Kidney (tissue), 14 donors: ENCODE data around the gene PTPRK. TPM values are rescaled to one million over a fixed set of nuclear protein-coding genes. Genes with fewer than 3 reads are reported as not detected.

ENCODE experiments used
- DNase-seq, 5 donors: peaks; one replicate each; pipeline ENCODE4 v3.0.0-alpha.2; 2013 to 2020
- FAIRE-seq: peaks from 2 replicates; lab custom pipeline; 2012; peaks lifted over from hg19 to GRCh38; lab: Jason Lieb, UNC
- H3K27ac ChIP-seq, 2 donors: one replicate each; pipeline ENCODE4 v1.7.0; 2013; ENCODE audit warnings: low read depth in 2 of 2, low read length in 2 of 2, inconsistent platforms in 1 of 2
- H3K27me3 ChIP-seq: one replicate; pipeline ENCODE4 v1.7.1; 2013; ENCODE audit warnings: low read length, inconsistent platforms; ENCODE audit not compliant: control insufficient read depth, insufficient read depth
- H3K36me3 ChIP-seq, 3 donors: one replicate each; pipeline versions ENCODE4 v1.7.0 to v1.7.1; 2013; ENCODE audit warnings: low read length in 3 of 3, control low read depth in 1 of 3, inconsistent platforms in 1 of 3; ENCODE audit not compliant: insufficient read depth in 3 of 3, control insufficient read depth in 2 of 3
- H3K4me1 ChIP-seq, 3 donors: one replicate each; pipeline versions ENCODE4 v1.7.0 to v1.7.1; 2013; ENCODE audit warnings: low read length in 3 of 3, inconsistent platforms in 1 of 3, low read depth in 1 of 3; ENCODE audit not compliant: control insufficient read depth in 2 of 3, insufficient read depth in 2 of 3
- H3K4me3 ChIP-seq, 3 donors: one replicate each; pipeline versions ENCODE4 v1.7.0 to v1.8.1; 2013; ENCODE audit warnings: low read length in 3 of 3, control low read depth in 1 of 3, inconsistent platforms in 1 of 3
- H3K9ac ChIP-seq, 3 donors: one replicate each; pipeline versions ENCODE4 v1.7.0 to v1.7.1; 2013; ENCODE audit warnings: low read length in 3 of 3, control low read depth in 1 of 3, inconsistent platforms in 1 of 3
- H3K9me3 ChIP-seq, 3 donors: one replicate each; pipeline versions ENCODE4 v1.7.0 to v1.7.1; 2013; ENCODE audit warnings: low read length in 3 of 3, control low read depth in 1 of 3, inconsistent platforms in 1 of 3; ENCODE audit not compliant: control insufficient read depth in 2 of 3, insufficient read depth in 1 of 3
- CTCF ChIP-seq: IDR thresholded peaks from 3 replicates; pipeline ENCODE4 v1.5.1; 2012; ENCODE audit warnings: mild to moderate bottlenecking, moderate library complexity, borderline replicate concordance; ENCODE audit not compliant: insufficient read depth; ENCODE audit errors: extremely low read depth
- intact Hi-C: fragments of 100-400 bp; cut with DNase I; formaldehyde crosslinking; loops from one replicate; pipeline ENCODE4 v1.11.1; 2022
- polyA plus RNA-seq: library from polyadenylated mRNA; stranded (reverse); fragments of 350-450 nt; fragmentation: Illumina TruSeq; extraction: RNeasy Lipid Tissue Mini Kit (QIAGEN cat#74804); gene quantifications from one replicate; pipeline ENCODE4 v1.2.3, GENCODE V29; 2014; ENCODE audit warnings: low read depth, low replicate concordance; ENCODE audit not compliant: insufficient read depth
- total RNA-seq: library from RNA; stranded (reverse); fragmentation: NEBNext Ultra II Directional; extraction: Animal tissue kit (Norgen Biotek cat#: 25700); gene quantifications from one replicate; pipeline ENCODE4 v1.2.1, GENCODE V29; 2021
- donor health status: control.
- donor health status: control.
- donor health status: control.
- donor health status: control.
- donor health status: control.
- donor health status: DM: yes; HTN: yes; CAD: no.
- donor health status: Normal renal cell carcinoma (clear cell type).

Gene PTPRK
- total and polyA plus RNA-seq, 2 donors from 2014 or later: 9.2 to 72.8 TPM

GRCh38 chr6:128069188-128069587 lies 451.2 kb downstream of the PTPRK start:
- no peak overlapping the region for H3K9ac ChIP-seq
- FAIRE-seq (no peak), DNase-seq (no peak)
- no peak overlapping the region for H3K27ac ChIP-seq
- no peaks in the 10 kb centered on the region for H3K36me3 ChIP-seq
- no peaks in the 10 kb centered on the region for H3K27me3 ChIP-seq
- TF ChIP-seq CTCF: no peak
- H3K4me1 ChIP-seq: no peaks in the 10 kb centered on the region
- H3K9me3 ChIP-seq: no peaks in the 10 kb centered on the region
- no peak overlapping the region for H3K4me3 ChIP-seq
- intact Hi-C loops: no loop called here

- no peak for TF ChIP-seq CTCF
Observed at GRCh38 chr6:128068119-128068479, 452.3 kb downstream of the PTPRK start.

GRCh38 chr6:128067446-128068118 lies 452.8 kb downstream of the PTPRK start:
- TF ChIP-seq CTCF: no peak
- intact Hi-C loops: no loop called here

More at GRCh38 chr6:128068119-128068479, 452.3 kb downstream of the PTPRK start:
- Histone ChIP-seq H3K27ac (no peak overlapping the region), H3K27me3 (no peaks in the 10 kb centered on the region), H3K4me3 (no peak overlapping the region), H3K4me1 (no peaks in the 10 kb centered on the region), H3K9me3 (no peaks in the 10 kb centered on the region), H3K36me3 (no peaks in the 10 kb centered on the region), H3K9ac (no peak overlapping the region)
- intact Hi-C loops: no loop called here
- no peak for FAIRE-seq
- DNase-seq: no peak

GRCh38 chr6:128065072-128065471 lies 455.3 kb downstream of the PTPRK start:
- H3K4me1 ChIP-seq: no peaks in the 10 kb centered on the region
- no peak overlapping the region for H3K27ac ChIP-seq
- no peaks in the 10 kb centered on the region for H3K27me3 ChIP-seq
- no peak overlapping the region for H3K9ac ChIP-seq
- H3K36me3 ChIP-seq: no peaks in the 10 kb centered on the region
- intact Hi-C loops: no loop called here
- DNase-seq (no peak), FAIRE-seq (no peak)
- TF ChIP-seq CTCF: no peak
- H3K4me3 ChIP-seq: no peak overlapping the region
- no peaks in the 10 kb centered on the region for H3K9me3 ChIP-seq

More at GRCh38 chr6:128067446-128068118, 452.8 kb downstream of the PTPRK start:
- Histone ChIP-seq H3K4me1 (no peaks in the 10 kb centered on the region), H3K27ac (no peak overlapping the region), H3K4me3 (no peak overlapping the region), H3K36me3 (no peaks in the 10 kb centered on the region), H3K27me3 (no peaks in the 10 kb centered on the region), H3K9ac (no peak overlapping the region), H3K9me3 (no peaks in the 10 kb centered on the region)
- FAIRE-seq (no peak), DNase-seq (no peak)
